DND-41 (cell line): ENCODE measurements around the gene PRR5.

ENCODE experiments used
- ATAC-seq: fragments of 200-7000 bp; cut with Tn5 transposase; 3 replicates; pipeline ENCODE4 v1.9.1; 2021; ENCODE audit warnings: low read depth; ENCODE audit not compliant: insufficient read depth
- DNase-seq: peaks from one replicate; pipeline ENCODE4 v3.0.0-alpha.2; 2020
- H2AFZ ChIP-seq: 2 replicates; pipeline ENCODE4 v1.6.0; 2012; ENCODE audit warnings: low read depth, low read length
- H3K27ac ChIP-seq: 2 replicates; pipeline ENCODE4 v1.5.1; 2012; ENCODE audit warnings: low read length, inconsistent platforms
- H3K27me3 ChIP-seq: fragments of 200-600 bp; sonication (generic); 2 replicates; pipeline ENCODE4 v1.6.0; 2012; ENCODE audit warnings: low read length, mild to moderate bottlenecking, inconsistent platforms; ENCODE audit not compliant: insufficient read depth, poor library complexity
- H3K36me3 ChIP-seq: 2 replicates; pipeline ENCODE4 v1.5.1; 2012; ENCODE audit warnings: low read length, inconsistent platforms; ENCODE audit not compliant: insufficient read depth
- H3K4me1 ChIP-seq: 2 replicates; pipeline ENCODE4 v1.5.1; 2012; ENCODE audit warnings: mild to moderate bottlenecking, low read length; ENCODE audit not compliant: insufficient read depth
- H3K4me2 ChIP-seq: 2 replicates; pipeline ENCODE4 v1.6.0; 2012; ENCODE audit warnings: mild to moderate bottlenecking, moderate library complexity, low read length, inconsistent platforms; ENCODE audit not compliant: insufficient read depth
- H3K4me3 ChIP-seq, 2 experiments: fragments of 200-600 bp in 1 of 2; shearing (Covaris generic) in 1 of 2; 2 replicates each; pipeline ENCODE4 v1.5.1; 2012 to 2016; ENCODE audit warnings: inconsistent platforms in 2 of 2, low read length in 2 of 2, mild to moderate bottlenecking in 2 of 2, low read depth in 1 of 2, moderate library complexity in 1 of 2
- H3K79me2 ChIP-seq: 2 replicates; pipeline ENCODE4 v1.6.0; 2012; ENCODE audit warnings: low read length, inconsistent platforms; ENCODE audit not compliant: insufficient read depth
- H3K9ac ChIP-seq: 2 replicates; pipeline ENCODE4 v1.6.0; 2012; ENCODE audit warnings: low read depth, mild to moderate bottlenecking, inconsistent platforms, low read length, moderate library complexity
- H3K9me3 ChIP-seq: 2 replicates; pipeline ENCODE4 v1.5.1; 2012; ENCODE audit warnings: low read length, moderate library complexity, mild to moderate bottlenecking, inconsistent platforms; ENCODE audit not compliant: insufficient read depth, severe bottlenecking
- H4K20me1 ChIP-seq: 2 replicates; pipeline ENCODE4 v1.6.0; 2012; ENCODE audit warnings: low read length; ENCODE audit not compliant: insufficient read depth
- CTCF ChIP-seq: IDR thresholded peaks from 2 replicates; pipeline ENCODE4 v1.5.1; 2012; ENCODE audit warnings: borderline replicate concordance, low read length, moderate library complexity, mild to moderate bottlenecking; ENCODE audit not compliant: poor library complexity, severe bottlenecking; ENCODE audit errors: extremely low read depth
- EZH2 ChIP-seq: IDR thresholded peaks from 3 replicates; pipeline ENCODE4 v1.6.1; 2012; ENCODE audit warnings: borderline replicate concordance, low read depth, mild to moderate bottlenecking, moderate library complexity, low read length, inconsistent platforms; ENCODE audit not compliant: severe bottlenecking

Gene PRR5

GRCh38 chr22:44759430-44760310 is 57.7 kb downstream of the PRR5 start:
- no peaks in the 10 kb centered on the region for H3K9me3 ChIP-seq

DNA sequence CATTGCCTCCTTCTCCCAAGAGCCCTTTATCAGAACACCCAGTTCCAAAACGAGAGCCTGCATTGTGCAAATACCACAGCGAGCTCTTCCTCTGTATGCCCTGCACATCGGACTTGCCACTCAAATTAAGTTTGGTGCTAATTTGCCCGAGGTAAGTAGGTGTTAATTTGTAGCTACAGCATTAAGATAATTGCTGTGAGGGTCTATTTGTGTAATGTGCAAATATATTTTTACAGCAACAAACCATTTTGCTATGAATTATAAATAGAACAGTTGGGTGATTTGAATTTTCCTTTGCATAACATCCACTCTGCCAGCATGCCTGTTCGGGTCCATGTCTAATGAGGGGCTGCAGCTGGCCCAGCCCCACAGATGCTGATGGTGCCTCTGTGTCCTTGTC is 58.5 kb downstream of the PRR5 start:
- H3K79me2 ChIP-seq, result no peaks in the 10 kb centered on the region

More at GRCh38 chr22:44759430-44760310, 57.7 kb downstream of the PRR5 start:
- H3K9ac ChIP-seq, result no peak overlapping the region
- H3K4me2 ChIP-seq, result no peak overlapping the region
- no peak for TF ChIP-seq CTCF
- no peak for TF ChIP-seq EZH2
- H3K4me1 ChIP-seq, result no peaks in the 10 kb centered on the region
- DNase-seq, result no peak
- no peaks in the 10 kb centered on the region for H3K36me3 ChIP-seq
- no peaks in the 10 kb centered on the region for H3K27me3 ChIP-seq
- H2AFZ ChIP-seq, result no peak overlapping the region
- H3K27ac ChIP-seq, result no peak overlapping the region
- H3K4me3 ChIP-seq, result no peak overlapping the region
- no peak for ATAC-seq
- H3K79me2 ChIP-seq, result no peaks in the 10 kb centered on the region
- no peaks in the 10 kb centered on the region for H4K20me1 ChIP-seq

GRCh38 chr22:44761025-44761424 is 59.0 kb downstream of the PRR5 start:
- no peak overlapping the region for H2AFZ ChIP-seq
- H3K36me3 ChIP-seq, result no peaks in the 10 kb centered on the region
- TF ChIP-seq CTCF (no peak), EZH2 (no peak)
- H3K79me2 ChIP-seq, result no peaks in the 10 kb centered on the region
- H3K9ac ChIP-seq, result no peak overlapping the region
- H3K4me2 ChIP-seq, result no peak overlapping the region
- no peak overlapping the region for H3K4me3 ChIP-seq
- H3K4me1 ChIP-seq, result no peaks in the 10 kb centered on the region
- no peak for DNase-seq
- no peaks in the 10 kb centered on the region for H3K9me3 ChIP-seq
- no peaks in the 10 kb centered on the region for H3K27me3 ChIP-seq
- H3K27ac ChIP-seq, result no peak overlapping the region
- H4K20me1 ChIP-seq, result no peaks in the 10 kb centered on the region
- no peak for ATAC-seq

More for the DNA sequence above, 58.5 kb downstream of the PRR5 start:
- Histone ChIP-seq H3K4me2 (no peak overlapping the region), H4K20me1 (no peaks in the 10 kb centered on the region), H3K9me3 (no peaks in the 10 kb centered on the region), H3K27ac (no peak overlapping the region), H2AFZ (no peak overlapping the region), H3K9ac (no peak overlapping the region), H3K27me3 (no peaks in the 10 kb centered on the region), H3K4me1 (no peaks in the 10 kb centered on the region), H3K36me3 (no peaks in the 10 kb centered on the region), H3K4me3 (no peak overlapping the region)
- ATAC-seq (no peak), DNase-seq (no peak)
- TF ChIP-seq CTCF (no peak), EZH2 (no peak)
